Mammary epithelial cell (primary cell): ENCODE measurements around the gene NHLH1.

Source experiments
- CTCF ChIP-seq, 2 donors: IDR thresholded peaks in 1 of 2; conservative IDR thresholded peaks in 1 of 2; 2 replicates each; pipeline ENCODE4 v1.5.1; 2011 to 2012; ENCODE audit warnings: inconsistent platforms in 2 of 2, low read length in 2 of 2, mild to moderate bottlenecking in 2 of 2, control low read depth in 1 of 2, low read depth in 1 of 2; ENCODE audit not compliant: insufficient read depth in 1 of 2; ENCODE audit errors: extremely low read depth in 1 of 2
- EZH2 ChIP-seq: IDR thresholded peaks from 2 replicates; pipeline ENCODE4 v1.6.1; 2012; ENCODE audit warnings: low read length, inconsistent platforms, borderline replicate concordance

GRCh38 chr1:160326418-160326817 is 40.5 kb upstream of the NHLH1 start:
- TF ChIP-seq CTCF (conservative IDR thresholded peaks at IDR 0.05 in 1 of 2, IDR thresholded peaks at IDR 0.05 in 1 of 2; ENCODE audit: extremely low read depth in 1 of 2, insufficient read depth in 1 of 2, low read depth in 1 of 2, low read length in 2 of 2) (no peak), EZH2 (no peak)
